Uterus (tissue), 4 donors: ENCODE data around the gene IL1RAPL2. TPM values are rescaled to one million over a fixed set of nuclear protein-coding genes. Genes with fewer than 3 reads are reported as not detected.
"Not testable (repeated sequence)": the region's sequence is repeated elsewhere in the genome, so short reads cannot be mapped to it uniquely, and the experiment has no call there.

Source experiments
- DNase-seq, 2 donors: peaks; one replicate each; pipeline ENCODE4 v3.0.0-alpha.2; 2019 to 2020
- H3K27ac ChIP-seq, 2 donors: fragments of 200-600 bp; sonication (generic); 1 replicate in 1 of 2; 2 replicates in 1 of 2; pipeline ENCODE4 v1.5.1; 2016 to 2018
- H3K27me3 ChIP-seq, 2 donors: fragments of 200-600 bp; sonication (generic); one replicate each; pipeline ENCODE4 v1.5.1; 2018 to 2019; ENCODE audit warnings: control low read depth in 1 of 2
- H3K36me3 ChIP-seq, 2 donors: fragments of 200-600 bp; sonication (generic); one replicate each; pipeline ENCODE4 v1.5.1; 2019; ENCODE audit warnings: control low read depth in 1 of 2
- H3K4me1 ChIP-seq, 2 donors: fragments of 200-600 bp; sonication (generic); one replicate each; pipeline ENCODE4 v1.5.1; 2018 to 2019; ENCODE audit warnings: control low read depth in 1 of 2
- H3K4me3 ChIP-seq, 2 donors: fragments of 200-600 bp; sonication (generic); 1 replicate in 1 of 2; 2 replicates in 1 of 2; pipeline ENCODE4 v1.5.1; 2018 to 2019; ENCODE audit warnings: mild to moderate bottlenecking in 1 of 2
- H3K9me3 ChIP-seq, 2 donors: fragments of 200-600 bp; sonication (generic); one replicate each; pipeline ENCODE4 v1.5.1; 2019; ENCODE audit warnings: control low read depth in 1 of 2
- POLR2A ChIP-seq, 2 donors: fragments of 450-650 bp; IDR thresholded peaks; one replicate each; pipeline ENCODE4 v1.6.1; 2016; ENCODE audit warnings: antibody characterized with exemption in 2 of 2, mild to moderate bottlenecking in 1 of 2, moderate library complexity in 1 of 2
- intact Hi-C: fragments of 100-400 bp; cut with DNase I; formaldehyde crosslinking; loops from one replicate; pipeline ENCODE4 v1.15.1; 2023; ENCODE audit warnings: low total_unique reads
- total RNA-seq, 4 donors: library from RNA; depleted of rRNA in 3 of 4; stranded (reverse); fragments of >200 nt in 3 of 4; gene quantifications; one replicate each; pipeline versions ENCODE4 v1.1.0 to v1.2.4, GENCODE V29; 2014 to 2023
- TF ChIP-seq, protein P1 (sequence below), 4 experiments: fragments of 200-600 bp in 2 of 4; fragments of 450-650 bp in 2 of 4; sonication (generic) in 2 of 4; IDR thresholded peaks; one replicate each; pipeline ENCODE4 v1.5.1; 2016 to 2019; ENCODE audit warnings: antibody characterized with exemption in 4 of 4, mild to moderate bottlenecking in 2 of 4, moderate library complexity in 1 of 4
- donor health status: DM: yes; HTN: yes; CAD: no.

IL1RAPL2 gene
- total RNA-seq, 4 donors from 2014 or later: 2.1 TPM; not detected in 3

DNA sequence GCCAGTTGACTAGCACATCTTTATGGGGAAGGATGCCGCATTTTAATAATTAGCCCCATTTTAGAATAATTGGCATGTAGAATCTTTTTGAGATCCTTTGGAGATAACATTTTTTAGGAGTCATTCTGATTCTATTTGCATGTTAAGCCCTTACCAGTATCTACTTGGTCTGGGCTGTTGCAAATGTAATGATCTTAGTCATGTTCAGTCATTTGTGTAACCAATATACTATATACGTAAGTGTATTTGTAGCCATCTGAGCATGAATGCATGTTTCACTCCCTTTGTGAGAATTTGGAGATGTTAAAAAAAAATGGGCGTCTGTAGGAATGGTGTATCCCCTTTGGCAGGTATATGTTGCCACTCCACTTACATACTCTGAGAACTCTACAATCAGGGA lies 535.4 kb downstream of the IL1RAPL2 start:
- no peaks in the 10 kb centered on the region for H3K27me3 ChIP-seq
- H3K4me1 ChIP-seq: no peaks in the 10 kb centered on the region
- H3K27ac ChIP-seq: no peak overlapping the region
- H3K4me3 ChIP-seq: no peak overlapping the region
- TF ChIP-seq, protein P1, sequence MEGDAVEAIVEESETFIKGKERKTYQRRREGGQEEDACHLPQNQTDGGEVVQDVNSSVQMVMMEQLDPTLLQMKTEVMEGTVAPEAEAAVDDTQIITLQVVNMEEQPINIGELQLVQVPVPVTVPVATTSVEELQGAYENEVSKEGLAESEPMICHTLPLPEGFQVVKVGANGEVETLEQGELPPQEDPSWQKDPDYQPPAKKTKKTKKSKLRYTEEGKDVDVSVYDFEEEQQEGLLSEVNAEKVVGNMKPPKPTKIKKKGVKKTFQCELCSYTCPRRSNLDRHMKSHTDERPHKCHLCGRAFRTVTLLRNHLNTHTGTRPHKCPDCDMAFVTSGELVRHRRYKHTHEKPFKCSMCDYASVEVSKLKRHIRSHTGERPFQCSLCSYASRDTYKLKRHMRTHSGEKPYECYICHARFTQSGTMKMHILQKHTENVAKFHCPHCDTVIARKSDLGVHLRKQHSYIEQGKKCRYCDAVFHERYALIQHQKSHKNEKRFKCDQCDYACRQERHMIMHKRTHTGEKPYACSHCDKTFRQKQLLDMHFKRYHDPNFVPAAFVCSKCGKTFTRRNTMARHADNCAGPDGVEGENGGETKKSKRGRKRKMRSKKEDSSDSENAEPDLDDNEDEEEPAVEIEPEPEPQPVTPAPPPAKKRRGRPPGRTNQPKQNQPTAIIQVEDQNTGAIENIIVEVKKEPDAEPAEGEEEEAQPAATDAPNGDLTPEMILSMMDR (IDR thresholded peaks at IDR 0.05): no peak
- TF ChIP-seq POLR2A (IDR thresholded peaks at IDR 0.05): no peak
- H3K9me3 ChIP-seq: no peaks in the 10 kb centered on the region
- DNase-seq: no peak
- intact Hi-C loops: no loop called here
- no peaks in the 10 kb centered on the region for H3K36me3 ChIP-seq

DNA sequence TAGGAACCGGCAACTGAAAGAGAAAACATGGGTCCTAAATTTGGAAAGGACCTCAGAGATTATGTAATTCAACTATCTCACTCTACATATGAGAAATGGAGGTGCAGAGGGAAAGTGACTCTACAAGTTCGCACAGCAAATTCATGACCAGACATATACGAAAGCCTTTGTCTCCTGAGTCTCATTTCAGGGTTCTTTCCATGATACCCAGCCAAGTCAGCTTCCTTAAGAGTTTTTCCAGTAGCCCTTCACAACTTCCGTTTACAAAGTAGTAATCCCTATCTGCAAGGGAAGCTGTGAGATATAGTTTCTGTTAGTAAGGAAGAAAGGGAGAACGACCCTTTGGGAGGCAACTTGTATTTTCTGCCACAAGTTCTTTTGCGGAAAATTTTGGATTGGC lies 543.9 kb downstream of the IL1RAPL2 start:
- no peak for DNase-seq
- H3K36me3 ChIP-seq: no peaks in the 10 kb centered on the region

DNA sequence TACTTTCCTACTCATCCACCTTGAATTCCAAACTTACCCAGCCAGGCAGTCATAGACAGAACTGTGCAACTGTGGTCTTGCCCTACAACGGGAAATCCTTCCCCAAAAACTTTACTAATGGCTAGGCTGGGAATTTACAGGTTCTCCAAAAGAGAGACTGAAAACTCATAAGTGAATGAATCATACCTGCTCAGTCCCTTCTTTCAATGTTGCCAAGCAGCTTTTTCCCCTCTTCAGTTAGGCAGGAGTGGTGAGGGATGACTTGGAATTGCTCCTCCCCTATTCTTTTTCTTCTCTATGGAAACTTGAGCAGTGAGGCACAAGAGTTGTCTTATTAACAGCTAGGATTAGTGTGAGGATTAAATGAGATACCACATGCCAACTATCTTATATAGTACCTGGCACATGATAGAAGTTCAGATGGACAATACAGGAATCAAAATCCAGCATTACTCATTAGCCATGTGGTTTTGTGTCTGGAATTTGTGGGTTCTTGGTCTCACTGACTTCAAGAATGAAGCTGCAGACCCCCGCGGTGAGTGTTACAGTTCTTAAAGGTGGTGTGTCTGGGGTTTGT lies 548.6 kb downstream of the IL1RAPL2 start:
- DNase-seq: no peak
- no peak overlapping the region for H3K4me3 ChIP-seq
- intact Hi-C loops: no loop called here

More for the DNA sequence above, 543.9 kb downstream of the IL1RAPL2 start:
- H3K27me3 ChIP-seq: no peaks in the 10 kb centered on the region
- intact Hi-C loops: no loop called here
- TF ChIP-seq, protein P1 (IDR thresholded peaks at IDR 0.05): no peak
- no peak for TF ChIP-seq POLR2A (IDR thresholded peaks at IDR 0.05)
- no peaks in the 10 kb centered on the region for H3K4me1 ChIP-seq
- no peaks in the 10 kb centered on the region for H3K9me3 ChIP-seq
- H3K4me3 ChIP-seq: no peak overlapping the region
- H3K27ac ChIP-seq: no peak overlapping the region

DNA sequence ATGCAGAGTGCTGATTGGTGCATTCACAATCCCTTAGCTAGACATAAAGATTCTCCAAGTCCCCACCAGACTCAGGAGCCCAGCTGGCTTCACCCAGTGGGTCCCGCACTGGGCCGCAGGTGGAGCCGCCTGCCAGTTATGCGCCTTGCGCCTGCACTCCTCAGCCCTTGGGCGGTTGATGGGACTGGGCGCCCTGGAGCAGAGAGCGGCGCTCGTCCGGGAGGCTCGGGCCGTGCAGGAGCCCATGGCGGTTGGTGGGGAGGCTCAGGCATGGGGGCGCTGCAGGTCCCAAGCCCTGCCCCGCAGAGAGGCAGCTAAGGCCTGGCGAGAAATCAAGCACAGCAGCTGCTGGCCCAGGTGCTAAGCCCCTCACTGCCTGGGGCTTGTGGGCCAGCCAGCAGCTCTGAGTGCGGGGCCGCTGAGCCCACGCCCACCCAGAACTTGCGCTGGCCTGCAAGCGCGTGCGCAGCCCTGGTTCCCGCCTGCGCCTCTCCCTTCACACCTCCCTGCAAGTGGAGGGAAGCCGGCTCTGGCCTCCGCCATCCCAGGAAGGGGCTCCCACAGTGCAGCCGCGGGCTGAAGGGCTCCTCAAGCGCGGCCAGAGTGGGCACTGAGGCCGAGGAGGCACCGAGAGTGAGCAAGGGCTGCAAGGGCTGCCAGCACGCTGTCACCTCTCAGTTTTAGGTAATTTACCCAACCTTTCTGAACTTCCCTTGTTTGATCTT lies 549.8 kb downstream of the IL1RAPL2 start:
- H3K36me3 ChIP-seq, H3K27me3 ChIP-seq, H3K4me1 ChIP-seq, intact Hi-C loops, H3K27ac ChIP-seq, H3K9me3 ChIP-seq, DNase-seq, H3K4me3 ChIP-seq: not testable (repeated sequence)

More for the DNA sequence above, 548.6 kb downstream of the IL1RAPL2 start:
- H3K36me3 ChIP-seq: no peaks in the 10 kb centered on the region
- TF ChIP-seq, protein P1 (IDR thresholded peaks at IDR 0.05): no peak
- TF ChIP-seq POLR2A (IDR thresholded peaks at IDR 0.05): no peak
- H3K9me3 ChIP-seq: no peaks in the 10 kb centered on the region
- H3K27me3 ChIP-seq: peaks cover 0 to 3% of the 10 kb centered on the region in 2 donors
- H3K27ac ChIP-seq: no peak overlapping the region
- no peaks in the 10 kb centered on the region for H3K4me1 ChIP-seq

DNA sequence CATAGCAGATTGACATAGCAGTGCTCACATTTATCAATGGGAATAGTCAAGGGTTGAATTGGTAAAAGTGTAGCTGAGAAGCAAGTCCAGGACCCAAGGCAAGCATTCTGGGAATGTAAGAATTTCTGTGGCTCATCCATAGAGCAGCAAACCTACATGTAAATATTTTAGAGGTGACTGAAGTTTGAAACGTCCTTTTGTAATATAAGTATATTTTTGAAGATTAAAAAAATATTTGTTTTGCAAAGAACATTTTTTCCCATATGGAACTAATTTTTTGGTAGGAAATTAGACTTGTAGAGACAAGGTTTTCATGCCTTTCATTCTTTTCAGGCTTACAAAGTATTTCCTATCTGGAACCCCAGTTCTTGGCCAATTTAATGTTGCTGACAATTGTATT lies 550.5 kb downstream of the IL1RAPL2 start:
- Histone ChIP-seq H3K27ac (no peak overlapping the region), H3K4me3 (no peak overlapping the region), H3K36me3 (no peaks in the 10 kb centered on the region), H3K27me3 (peaks cover 0 to 3% of the 10 kb centered on the region in 2 donors), H3K4me1 (no peaks in the 10 kb centered on the region), H3K9me3 (no peaks in the 10 kb centered on the region)
- no peak for DNase-seq
- TF ChIP-seq, protein P1 (IDR thresholded peaks at IDR 0.05): no peak
- TF ChIP-seq POLR2A (IDR thresholded peaks at IDR 0.05): no peak
- intact Hi-C loops: no loop called here
